ENCODE results near the gene MTF2.

The MTF2 gene

DNA sequence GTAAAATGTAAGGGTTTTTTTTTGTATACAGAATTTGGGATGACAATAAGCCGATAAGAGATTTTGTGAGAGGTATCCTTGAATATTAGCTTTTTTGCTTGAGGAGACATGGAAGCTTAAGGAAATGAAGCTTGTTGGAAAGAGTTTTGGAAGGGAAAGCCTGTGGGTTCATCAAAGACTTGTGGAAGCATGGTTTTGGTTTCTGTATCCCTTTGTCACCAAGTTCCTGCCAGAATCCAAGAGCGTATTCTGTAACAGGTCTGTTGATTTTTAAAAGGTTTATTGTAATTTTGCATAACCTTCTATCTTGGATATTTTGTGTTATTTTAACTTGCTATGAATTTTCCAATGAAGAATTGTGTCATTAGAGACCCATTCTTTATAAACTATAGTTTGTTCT, 63.1 kb downstream of the MTF2 start:
- DNase-seq (ENCODE audit: low spot score): no peak
- no peaks in the 10 kb centered on the region for H3K9me3 ChIP-seq (ENCODE audit: severe bottlenecking)
- no peak overlapping the region for H3K4me3 ChIP-seq (ENCODE audit: severe bottlenecking)
- TF ChIP-seq, protein P1, sequence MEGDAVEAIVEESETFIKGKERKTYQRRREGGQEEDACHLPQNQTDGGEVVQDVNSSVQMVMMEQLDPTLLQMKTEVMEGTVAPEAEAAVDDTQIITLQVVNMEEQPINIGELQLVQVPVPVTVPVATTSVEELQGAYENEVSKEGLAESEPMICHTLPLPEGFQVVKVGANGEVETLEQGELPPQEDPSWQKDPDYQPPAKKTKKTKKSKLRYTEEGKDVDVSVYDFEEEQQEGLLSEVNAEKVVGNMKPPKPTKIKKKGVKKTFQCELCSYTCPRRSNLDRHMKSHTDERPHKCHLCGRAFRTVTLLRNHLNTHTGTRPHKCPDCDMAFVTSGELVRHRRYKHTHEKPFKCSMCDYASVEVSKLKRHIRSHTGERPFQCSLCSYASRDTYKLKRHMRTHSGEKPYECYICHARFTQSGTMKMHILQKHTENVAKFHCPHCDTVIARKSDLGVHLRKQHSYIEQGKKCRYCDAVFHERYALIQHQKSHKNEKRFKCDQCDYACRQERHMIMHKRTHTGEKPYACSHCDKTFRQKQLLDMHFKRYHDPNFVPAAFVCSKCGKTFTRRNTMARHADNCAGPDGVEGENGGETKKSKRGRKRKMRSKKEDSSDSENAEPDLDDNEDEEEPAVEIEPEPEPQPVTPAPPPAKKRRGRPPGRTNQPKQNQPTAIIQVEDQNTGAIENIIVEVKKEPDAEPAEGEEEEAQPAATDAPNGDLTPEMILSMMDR (IDR thresholded peaks at IDR 0.05; ENCODE audit: poor library complexity, severe bottlenecking): no peak
- no peak overlapping the region for H3K27ac ChIP-seq (ENCODE audit: poor library complexity, severe bottlenecking)
- ATAC-seq (ENCODE audit: low read depth): no peak
- peaks cover 2% of the 10 kb centered on the region for H3K4me1 ChIP-seq (ENCODE audit: insufficient read depth, poor library complexity, severe bottlenecking)
- H3K36me3 ChIP-seq (ENCODE audit: low read depth): peaks cover 46% of the 10 kb centered on the region
- H3K27me3 ChIP-seq (ENCODE audit: insufficient read depth, poor library complexity, severe bottlenecking): no peaks in the 10 kb centered on the region

DNA sequence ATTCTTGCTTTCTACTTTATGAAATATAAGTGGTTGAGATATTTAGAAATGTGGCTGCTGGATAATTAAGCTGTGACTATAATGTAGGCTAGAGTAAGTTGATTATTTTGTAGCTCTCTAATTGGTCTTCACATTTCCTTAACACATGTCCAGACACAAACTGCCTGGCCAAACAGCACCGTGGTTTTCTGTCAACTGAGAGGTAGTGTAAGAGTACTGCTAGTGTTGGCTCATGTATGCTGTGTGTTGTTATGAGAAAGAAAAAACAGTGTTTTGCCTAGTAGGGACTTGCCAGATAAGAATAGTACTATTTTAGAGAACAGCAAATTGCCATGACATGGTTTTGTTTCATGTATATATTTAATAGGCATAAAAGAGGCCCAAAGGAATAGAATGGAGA, 64.1 kb downstream of the MTF2 start:
- no peaks in the 10 kb centered on the region for H3K4me1 ChIP-seq (ENCODE audit: insufficient read depth, poor library complexity, severe bottlenecking)
- TF ChIP-seq, protein P1 (IDR thresholded peaks at IDR 0.05; ENCODE audit: poor library complexity, severe bottlenecking): no peak

DNA sequence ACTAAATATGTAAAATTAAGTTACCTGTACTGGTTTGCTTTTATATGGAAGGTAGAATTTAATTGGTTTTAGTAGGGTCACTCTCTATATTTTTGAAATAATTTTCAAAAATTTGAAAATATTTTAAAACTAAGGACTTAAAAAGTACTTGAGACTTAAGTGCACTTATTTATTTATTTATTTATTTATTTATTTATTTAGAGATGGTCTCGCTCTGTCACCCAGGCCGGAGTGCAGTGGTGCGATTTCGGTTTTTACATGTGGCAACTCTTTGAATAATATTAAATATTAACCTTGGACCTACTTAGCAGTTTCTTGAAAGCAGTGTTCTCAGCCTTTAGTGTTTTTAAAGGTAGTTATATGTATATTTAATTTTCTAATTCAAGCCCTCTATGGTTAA, 64.7 kb downstream of the MTF2 start:
- Histone ChIP-seq H3K27me3 (ENCODE audit: insufficient read depth, poor library complexity, severe bottlenecking) (no peaks in the 10 kb centered on the region), H3K4me1 (ENCODE audit: insufficient read depth, poor library complexity, severe bottlenecking) (no peaks in the 10 kb centered on the region), H3K4me3 (ENCODE audit: severe bottlenecking) (no peak overlapping the region), H3K36me3 (ENCODE audit: low read depth) (peaks cover 42% of the 10 kb centered on the region), H3K27ac (ENCODE audit: poor library complexity, severe bottlenecking) (no peak overlapping the region), H3K9me3 (ENCODE audit: severe bottlenecking) (no peaks in the 10 kb centered on the region)
- DNase-seq (ENCODE audit: low spot score) (no peak), ATAC-seq (ENCODE audit: low read depth) (no peak)
- TF ChIP-seq, protein P1 (IDR thresholded peaks at IDR 0.05; ENCODE audit: poor library complexity, severe bottlenecking): no peak

More for the DNA sequence above, 64.1 kb downstream of the MTF2 start:
- Histone ChIP-seq H3K27me3 (ENCODE audit: insufficient read depth, poor library complexity, severe bottlenecking) (no peaks in the 10 kb centered on the region), H3K36me3 (ENCODE audit: low read depth) (peaks cover 42% of the 10 kb centered on the region), H3K9me3 (ENCODE audit: severe bottlenecking) (no peaks in the 10 kb centered on the region), H3K27ac (ENCODE audit: poor library complexity, severe bottlenecking) (no peak overlapping the region), H3K4me3 (ENCODE audit: severe bottlenecking) (no peak overlapping the region)
- no peak for ATAC-seq (ENCODE audit: low read depth)
- DNase-seq (ENCODE audit: low spot score): no peak

DNA sequence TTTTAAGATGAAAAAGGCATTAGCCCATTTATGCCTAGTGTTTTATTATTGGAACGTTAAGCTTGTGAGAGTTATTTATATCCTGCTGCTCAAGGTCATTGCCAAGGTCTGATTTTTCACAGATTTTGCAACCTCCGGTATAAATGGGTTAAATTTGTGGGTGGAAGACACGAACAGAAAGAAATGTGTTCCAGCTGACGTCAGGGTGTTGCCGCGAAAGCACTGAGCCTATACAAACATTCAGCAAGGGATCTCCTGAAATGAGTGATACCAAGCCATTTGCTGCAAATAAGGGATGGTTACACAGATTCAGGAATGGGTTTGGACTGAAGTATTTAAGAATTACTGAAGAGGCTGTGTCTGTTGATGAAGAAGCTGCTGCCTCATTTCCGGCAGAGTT, 68.9 kb downstream of the MTF2 start:
- H3K9me3 ChIP-seq (ENCODE audit: severe bottlenecking): no peaks in the 10 kb centered on the region
- H3K4me1 ChIP-seq (ENCODE audit: insufficient read depth, poor library complexity, severe bottlenecking): no peaks in the 10 kb centered on the region
- peaks cover 61% of the 10 kb centered on the region for H3K36me3 ChIP-seq (ENCODE audit: low read depth)
- TF ChIP-seq, protein P1 (IDR thresholded peaks at IDR 0.05; ENCODE audit: poor library complexity, severe bottlenecking): no peak
- ATAC-seq (ENCODE audit: low read depth) (no peak), DNase-seq (ENCODE audit: low spot score) (no peak)
- H3K27ac ChIP-seq (ENCODE audit: poor library complexity, severe bottlenecking): no peak overlapping the region
- H3K27me3 ChIP-seq (ENCODE audit: insufficient read depth, poor library complexity, severe bottlenecking): no peaks in the 10 kb centered on the region
- no peak overlapping the region for H3K4me3 ChIP-seq (ENCODE audit: severe bottlenecking)

DNA sequence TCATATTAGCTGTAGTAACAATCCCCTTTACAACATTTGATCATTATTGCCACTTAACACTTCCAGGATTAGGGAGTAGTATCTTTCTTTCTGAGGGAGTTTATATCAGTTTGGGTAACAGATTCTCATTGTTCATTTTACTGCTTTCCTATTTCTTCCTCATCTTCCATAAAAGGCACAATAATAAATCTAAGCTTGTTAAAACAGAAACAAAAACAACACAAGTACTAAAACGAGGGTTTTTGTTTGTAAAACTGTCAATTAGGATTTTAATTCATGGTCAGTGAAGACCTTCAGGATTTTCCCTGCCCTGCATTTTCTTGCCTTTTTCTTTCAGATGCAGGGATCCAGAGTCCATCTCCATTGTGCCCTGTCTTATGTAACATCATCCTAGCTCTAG, 71.6 kb downstream of the MTF2 start:
- Histone ChIP-seq H3K27me3 (ENCODE audit: insufficient read depth, poor library complexity, severe bottlenecking) (no peaks in the 10 kb centered on the region), H3K4me3 (ENCODE audit: severe bottlenecking) (no peak overlapping the region), H3K36me3 (ENCODE audit: low read depth) (peaks cover 76% of the 10 kb centered on the region), H3K4me1 (ENCODE audit: insufficient read depth, poor library complexity, severe bottlenecking) (peaks cover 6% of the 10 kb centered on the region), H3K9me3 (ENCODE audit: severe bottlenecking) (no peaks in the 10 kb centered on the region), H3K27ac (ENCODE audit: poor library complexity, severe bottlenecking) (no peak overlapping the region)
- TF ChIP-seq, protein P1 (IDR thresholded peaks at IDR 0.05; ENCODE audit: poor library complexity, severe bottlenecking): no peak
- ATAC-seq (ENCODE audit: low read depth) (no peak), DNase-seq (ENCODE audit: low spot score) (no peak)

All from RWPE2 (cell line).